ENCODE measurements around the gene HCN1. TPM values are rescaled to one million over a fixed set of nuclear protein-coding genes. Genes with fewer than 3 reads are reported as not detected.

Gene HCN1
- under 1 TPM in 2 of 6 donors, not detected in 4; 0.06 to 0.07 TPM for total RNA-seq

- Histone ChIP-seq H3K36me3 (no peaks in the 10 kb centered on the region), H3K27me3 (peaks cover 0 to 16% (median 7%) of the 10 kb centered on the region in 4 donors), H3K9me3 (no peaks in the 10 kb centered on the region), H3K4me1 (peaks cover 6 to 15% (median 9%) of the 10 kb centered on the region in 4 donors), H3K27ac (no peak within 1 kb of the TSS), H3K4me3 (peak within 1 kb of the TSS in 3 of 4 donors; percentile 31 to 36 (median 33))
- peak; percentile 95 to 99 for ATAC-seq (ENCODE audit: low FRiP score in 2 of 2)
- WGBS, 2 donors: 24 to 30% methylated on average over 20 to 26 of the region's 46 CpGs
- DNase-seq: peak; percentile 74 to 93
- TF ChIP-seq POLR2AphosphoS5 (IDR thresholded peaks at IDR 0.05) (no peak), CTCF (IDR thresholded peaks at IDR 0.05) (peak; percentile 37 to 76 (median 58))
Measured at GRCh38 chr5:45696206-45696836, at the start of gene HCN1. HCN1 (minus strand) TSS chr5:45696380.

GRCh38 chr5:45741110-45741509 is 44.9 kb upstream of the HCN1 start:
- 36 to 39% methylated on average over 5 of the region's 5 CpGs for WGBS, 2 donors
- DNase-seq (no peak), ATAC-seq (ENCODE audit: low FRiP score in 2 of 2) (no peak)
- TF ChIP-seq POLR2AphosphoS5 (IDR thresholded peaks at IDR 0.05) (no peak), EP300 (IDR thresholded peaks at IDR 0.05) (no peak), POLR2A (IDR thresholded peaks at IDR 0.05) (no peak), CTCF (IDR thresholded peaks at IDR 0.05) (no peak)
- H3K4me1 ChIP-seq: no peaks in the 10 kb centered on the region
- H3K27me3 ChIP-seq: no peaks in the 10 kb centered on the region
- no peak overlapping the region for H3K27ac ChIP-seq
- H3K36me3 ChIP-seq: no peaks in the 10 kb centered on the region
- H3K9me3 ChIP-seq: peaks cover 0 to 3% (median 0%) of the 10 kb centered on the region in 4 donors
- H3K4me3 ChIP-seq: no peak overlapping the region

- H3K36me3 ChIP-seq: no peaks in the 10 kb centered on the region
- 63 to 66% methylated on average over 5 of the region's 5 CpGs for WGBS, 2 donors
- DNase-seq: no peak
Measured at GRCh38 chr5:45737153-45737552, 41.0 kb upstream of the HCN1 start.

GRCh38 chr5:45725537-45725936 is 29.4 kb upstream of the HCN1 start:
- no peak for TF ChIP-seq POLR2AphosphoS5 (IDR thresholded peaks at IDR 0.05)
- no peak for TF ChIP-seq CTCF (IDR thresholded peaks at IDR 0.05)
- TF ChIP-seq POLR2A (IDR thresholded peaks at IDR 0.05): no peak
- no peak for TF ChIP-seq EP300 (IDR thresholded peaks at IDR 0.05)
- no peaks in the 10 kb centered on the region for H3K4me1 ChIP-seq
- 63 to 65% methylated on average over 3 of the region's 3 CpGs for WGBS, 2 donors
- H3K9me3 ChIP-seq: no peaks in the 10 kb centered on the region
- no peak overlapping the region for H3K4me3 ChIP-seq
- H3K36me3 ChIP-seq: no peaks in the 10 kb centered on the region
- DNase-seq (no peak), ATAC-seq (ENCODE audit: low FRiP score in 2 of 2) (no peak)
- H3K27ac ChIP-seq: no peak overlapping the region
- H3K27me3 ChIP-seq: no peaks in the 10 kb centered on the region

More at GRCh38 chr5:45737153-45737552, 41.0 kb upstream of the HCN1 start:
- Histone ChIP-seq H3K27me3 (no peaks in the 10 kb centered on the region), H3K9me3 (peaks cover 0 to 3% (median 0%) of the 10 kb centered on the region in 4 donors), H3K27ac (no peak overlapping the region), H3K4me1 (no peaks in the 10 kb centered on the region), H3K4me3 (no peak overlapping the region)
- ATAC-seq (ENCODE audit: low FRiP score in 2 of 2): no peak
- TF ChIP-seq CTCF (IDR thresholded peaks at IDR 0.05) (no peak), EP300 (IDR thresholded peaks at IDR 0.05) (no peak), POLR2AphosphoS5 (IDR thresholded peaks at IDR 0.05) (no peak)

- H3K27ac ChIP-seq: no peak overlapping the region
- DNase-seq (no peak), ATAC-seq (ENCODE audit: low FRiP score in 2 of 2) (no peak)
- H3K4me3 ChIP-seq: no peak overlapping the region
- H3K36me3 ChIP-seq: no peaks in the 10 kb centered on the region
- TF ChIP-seq POLR2AphosphoS5 (IDR thresholded peaks at IDR 0.05): no peak
- TF ChIP-seq POLR2A (IDR thresholded peaks at IDR 0.05): no peak
- no peak for TF ChIP-seq EP300 (IDR thresholded peaks at IDR 0.05)
- no peak for TF ChIP-seq CTCF (IDR thresholded peaks at IDR 0.05)
- H3K27me3 ChIP-seq: peaks cover 0 to 16% (median 7%) of the 10 kb centered on the region in 4 donors
- no peaks in the 10 kb centered on the region for H3K9me3 ChIP-seq
- 58 to 63% methylated on average over 6 of the region's 6 CpGs for WGBS, 2 donors
- peaks cover 6 to 15% (median 9%) of the 10 kb centered on the region in 4 donors for H3K4me1 ChIP-seq
Measured at GRCh38 chr5:45697201-45697600, 1.0 kb upstream of the HCN1 start.
